ENCODE data around the gene COA1.
"Not testable (repeated sequence)": the region's sequence is repeated elsewhere in the genome, so short reads cannot be mapped to it uniquely, and the experiment has no call there.

Gene COA1

DNA sequence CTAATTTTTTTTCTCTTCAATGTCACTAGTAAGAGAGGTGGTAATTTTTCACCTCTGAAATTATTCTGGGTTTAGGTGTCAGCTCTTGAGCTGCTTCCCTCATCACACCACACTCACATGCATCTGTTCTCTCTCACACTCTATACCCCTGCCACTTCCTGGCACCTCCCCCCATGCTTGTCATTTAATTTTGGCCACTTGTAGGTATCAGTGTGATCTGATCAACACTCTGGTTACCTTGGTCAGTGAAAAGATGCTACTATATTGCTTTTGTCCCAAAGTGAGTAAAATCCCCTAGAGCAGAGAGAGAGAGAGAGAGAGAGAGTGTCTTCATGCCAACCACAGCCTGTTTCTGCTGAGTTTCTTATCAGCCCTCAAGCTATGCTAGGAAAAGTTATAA, 103.9 kb downstream of the COA1 start:
- DNase-seq: no peak

DNA sequence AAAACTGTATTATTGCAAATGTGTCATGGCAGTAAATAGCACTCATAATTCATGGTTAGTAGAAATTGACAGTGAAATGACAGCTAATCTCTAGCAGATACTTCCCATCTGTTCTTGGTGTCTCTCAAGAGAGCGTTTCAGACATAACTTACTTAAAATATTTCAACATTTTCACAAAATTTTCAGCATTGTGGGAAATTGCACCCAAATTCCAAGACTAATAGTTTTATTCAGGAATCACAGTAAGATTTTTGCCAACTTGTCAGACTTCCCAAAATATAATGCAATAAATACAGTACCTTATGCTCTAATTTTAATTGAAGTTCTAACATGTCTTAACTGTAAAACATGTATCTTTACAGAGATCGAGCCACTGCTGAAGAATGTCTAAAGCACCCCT, 105.2 kb downstream of the COA1 start:
- no peak for DNase-seq

DNA sequence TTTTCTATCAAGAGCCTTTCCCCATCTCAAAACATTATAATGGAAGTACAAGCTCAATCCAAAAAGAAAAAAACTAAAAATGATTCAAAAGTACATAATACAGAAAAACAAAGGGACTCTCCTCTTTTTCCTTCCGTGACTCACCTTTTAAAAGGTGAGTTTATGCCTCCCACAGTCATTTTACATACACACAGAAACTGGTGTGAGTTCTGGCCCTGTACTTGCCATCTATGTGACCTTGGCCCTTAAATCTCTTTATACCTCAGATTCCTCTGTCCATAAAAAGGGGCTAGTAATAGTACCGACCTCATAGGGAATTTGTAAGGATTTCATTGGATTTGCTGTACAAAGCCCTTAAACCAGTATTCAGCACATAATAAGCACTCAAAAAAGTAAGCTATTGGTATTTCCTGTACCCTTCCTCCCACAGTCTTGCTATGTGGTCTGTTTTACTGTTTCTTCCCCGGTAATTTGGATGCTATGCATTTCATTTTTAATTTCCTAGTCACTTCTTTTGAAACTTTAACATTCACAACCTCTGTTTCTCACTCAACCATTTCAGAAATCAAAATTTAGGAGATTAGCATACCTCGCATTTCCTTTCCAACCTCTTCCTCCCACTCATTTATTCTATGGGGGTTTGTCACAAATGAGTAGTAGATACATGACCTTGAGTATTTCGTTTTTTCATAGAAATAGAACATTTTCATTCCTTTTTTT, 107.4 kb downstream of the COA1 start:
- DNase-seq: no peak

DNA sequence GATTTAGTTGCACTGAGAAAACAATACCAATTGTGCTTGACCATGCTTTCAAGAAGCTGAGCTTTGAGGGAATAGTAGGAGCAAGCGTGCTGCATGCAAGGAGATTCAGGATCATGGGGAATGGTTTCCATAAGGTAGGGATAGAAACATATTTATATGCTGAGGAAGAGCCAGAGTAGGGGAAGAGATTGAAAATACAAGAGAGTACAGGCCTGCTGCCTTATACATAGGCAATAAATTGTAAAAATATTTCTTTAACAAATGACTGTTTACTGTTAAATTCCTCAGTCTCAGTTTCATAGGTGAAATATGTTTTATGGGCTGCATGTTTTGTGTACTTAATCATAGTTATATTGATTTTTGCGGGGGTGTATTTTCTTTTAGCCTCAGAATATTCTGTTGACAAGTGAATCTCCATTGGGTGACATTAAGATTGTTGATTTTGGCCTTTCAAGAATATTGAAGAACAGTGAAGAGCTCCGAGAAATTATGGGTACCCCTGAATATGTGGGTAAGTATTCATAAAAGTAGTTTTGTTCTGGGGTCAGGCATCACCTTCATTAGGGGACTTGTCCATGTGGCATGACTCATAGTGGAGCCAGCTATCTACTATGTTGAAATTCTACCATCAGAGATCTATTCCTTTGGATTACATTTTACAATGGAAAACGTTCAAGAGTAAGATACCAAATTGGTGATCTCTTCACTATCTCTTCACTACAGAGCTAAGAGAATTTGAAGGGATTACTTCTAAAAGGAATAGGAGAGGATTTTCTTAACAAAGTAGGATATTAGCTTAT, 109.9 kb downstream of the COA1 start:
- no peak for DNase-seq

DNA sequence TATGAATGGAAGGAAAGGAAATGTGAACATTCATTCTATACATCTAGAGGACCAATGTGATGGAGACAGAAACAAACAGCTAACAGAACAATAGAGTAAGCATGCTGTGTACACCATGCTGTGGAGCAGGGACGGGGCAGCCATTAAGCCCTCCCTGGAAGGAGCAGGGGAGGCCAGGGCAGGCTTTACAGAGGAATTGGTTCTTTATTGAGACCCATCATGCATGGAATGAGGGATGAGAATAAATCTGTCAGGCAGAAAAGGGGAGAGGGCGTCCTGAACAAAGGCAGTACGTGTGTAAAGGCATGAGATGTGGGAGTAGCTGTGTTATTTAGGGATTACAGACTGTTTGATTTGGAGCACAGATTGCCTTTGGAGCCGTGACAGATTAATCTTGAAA, 111.2 kb downstream of the COA1 start:
- no peak for DNase-seq

DNA sequence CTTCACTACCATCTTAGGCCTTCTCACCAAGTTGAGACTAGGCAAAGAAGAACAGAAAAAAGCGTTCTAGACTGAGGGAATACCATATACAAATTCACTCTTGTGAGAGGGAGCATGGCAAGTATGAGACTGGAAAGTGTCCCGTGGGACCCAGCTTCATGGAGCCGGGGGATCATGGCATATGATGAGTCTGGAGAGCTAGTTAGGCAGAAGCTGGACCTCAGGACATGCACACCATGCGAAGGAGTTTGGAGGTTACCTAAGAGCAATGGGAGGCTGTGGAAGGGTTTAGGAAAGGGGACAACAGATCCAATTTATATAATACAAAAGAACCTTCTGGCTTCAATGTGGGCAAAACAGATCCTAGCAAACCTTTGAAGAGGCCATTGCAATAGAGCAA, 112.3 kb downstream of the COA1 start:
- DNase-seq: no peak

DNA sequence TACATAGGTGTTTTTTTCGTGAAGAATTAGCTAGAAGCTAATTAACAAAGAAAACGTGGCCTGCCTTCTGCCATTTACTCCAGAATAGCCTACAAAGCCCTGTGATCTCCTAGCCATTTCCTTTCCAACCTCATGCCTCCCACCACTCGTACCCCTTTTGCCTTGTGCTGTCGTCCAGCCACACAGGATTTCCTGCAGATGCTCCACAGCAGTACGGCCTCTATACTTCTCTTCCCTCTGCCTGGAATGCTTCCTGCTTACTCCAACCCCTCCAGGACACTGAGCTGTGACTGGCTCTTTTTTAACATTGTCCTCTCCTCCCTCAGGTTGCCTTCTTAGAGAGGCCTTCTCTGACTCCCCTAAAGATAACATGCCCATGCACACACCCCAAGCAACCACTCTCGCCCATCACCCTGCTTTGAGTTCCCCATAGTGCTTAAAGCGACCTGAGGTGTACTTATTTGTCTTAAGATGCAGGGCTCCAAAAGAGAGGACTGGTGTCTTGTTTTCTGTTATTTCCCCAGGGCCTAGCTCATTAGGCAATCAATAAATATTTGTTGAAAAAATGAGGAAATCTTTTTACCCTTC, 113.7 kb downstream of the COA1 start:
- DNase-seq: no peak

DNA sequence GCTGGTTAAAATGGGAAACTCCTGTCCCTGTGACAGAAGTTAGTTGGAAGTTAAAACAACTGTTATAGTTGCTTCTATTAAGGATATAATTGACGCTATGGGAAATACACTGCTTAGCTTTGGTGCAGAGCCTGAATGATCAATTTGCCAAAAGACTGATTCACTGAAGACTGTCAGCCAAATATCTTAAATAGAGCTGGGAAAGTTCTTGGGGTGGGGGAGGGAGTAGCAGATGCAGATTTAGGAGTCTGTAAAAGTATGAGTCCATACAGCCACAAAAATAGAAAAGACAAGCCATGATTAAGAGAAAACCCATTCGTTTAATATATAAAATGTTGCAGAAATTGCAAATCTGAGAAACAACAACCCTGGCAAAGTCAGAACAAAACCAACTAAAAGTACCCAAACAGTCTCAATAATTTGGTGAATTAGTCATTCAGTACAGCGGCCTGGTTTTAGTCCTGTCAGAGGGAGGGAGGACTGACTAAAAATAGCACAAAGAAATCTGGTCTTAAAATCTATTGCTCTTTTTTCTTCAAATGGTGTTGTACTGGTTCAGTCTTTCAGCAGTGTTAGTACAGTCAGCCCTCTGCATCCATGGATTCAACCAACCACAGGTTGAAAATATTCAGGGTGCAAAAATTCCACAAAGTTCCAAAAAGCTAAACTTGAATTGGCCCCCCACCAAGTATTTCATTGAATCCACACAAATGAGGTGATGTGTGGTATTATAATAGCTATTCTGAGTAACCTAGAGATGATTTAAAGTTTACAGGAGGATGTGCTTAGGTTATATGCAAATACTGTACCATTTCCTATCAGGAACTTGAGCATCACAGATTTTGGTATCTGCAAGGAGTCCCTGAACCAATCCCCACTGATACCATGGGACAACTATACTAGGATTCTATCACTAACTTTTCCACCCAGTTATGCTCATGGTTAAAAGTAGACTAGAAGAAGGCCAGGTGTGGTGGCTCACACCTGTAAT, 116.4 kb downstream of the COA1 start:
- DNase-seq: no peak

DNA sequence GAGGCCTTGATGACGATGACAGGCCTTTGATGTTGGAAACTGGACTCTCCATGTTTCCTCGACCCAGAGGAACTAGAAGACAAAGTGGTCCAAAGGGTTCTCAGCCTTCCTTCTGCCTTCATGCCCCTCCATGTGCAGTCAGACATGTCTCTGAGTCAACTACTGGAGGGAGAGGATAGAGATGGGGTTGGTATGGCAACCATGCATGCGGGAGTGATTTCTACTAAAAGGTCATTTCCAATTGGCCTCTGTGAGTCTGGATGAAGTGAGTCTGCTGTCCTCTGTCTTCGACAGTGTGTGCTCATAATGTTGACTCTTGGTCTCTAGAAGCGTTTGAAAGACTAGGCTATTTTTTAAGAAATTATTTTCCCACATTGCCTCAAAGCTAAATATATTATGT, 117.2 kb downstream of the COA1 start:
- no peak for DNase-seq

DNA sequence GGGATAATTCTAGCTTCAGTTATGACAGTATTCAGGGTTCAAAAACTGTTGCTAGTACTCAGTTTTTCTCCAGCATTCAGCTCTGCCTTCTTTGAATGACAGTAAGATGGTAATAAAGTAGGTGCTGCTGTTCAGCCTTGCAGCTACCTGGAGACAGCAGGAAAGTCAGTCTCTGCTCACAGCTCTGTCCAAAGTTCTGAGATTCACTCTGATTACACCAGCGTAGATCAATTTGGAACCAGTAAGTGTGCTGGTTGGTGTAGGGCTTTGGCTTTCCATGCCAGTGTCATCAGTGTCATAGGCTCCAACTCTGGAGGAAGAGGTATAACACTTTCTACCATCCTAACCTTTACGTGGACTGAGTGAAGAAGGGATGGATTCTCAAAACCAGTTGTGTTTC, 120.2 kb downstream of the COA1 start:
- no peak for DNase-seq

DNA sequence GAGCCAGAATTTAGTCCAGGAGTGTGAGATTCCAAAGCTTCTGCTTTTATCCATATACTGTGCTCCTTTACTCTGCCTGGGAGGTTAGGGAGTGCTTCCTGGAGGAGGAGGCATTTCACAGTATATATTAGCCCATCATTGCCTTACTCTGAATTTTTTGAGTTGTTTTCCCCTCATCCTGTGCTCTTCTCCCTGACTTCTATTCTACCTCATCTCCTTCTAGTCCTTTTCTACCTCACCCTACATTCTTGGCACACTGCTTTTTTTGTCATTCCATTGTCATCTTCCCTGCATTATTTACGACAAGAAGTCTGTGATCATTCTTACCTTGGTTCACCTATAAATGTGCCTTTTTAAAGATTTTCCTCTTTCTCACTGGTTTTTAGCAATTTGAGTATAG, 125.1 kb downstream of the COA1 start:
- no peak for DNase-seq

DNA sequence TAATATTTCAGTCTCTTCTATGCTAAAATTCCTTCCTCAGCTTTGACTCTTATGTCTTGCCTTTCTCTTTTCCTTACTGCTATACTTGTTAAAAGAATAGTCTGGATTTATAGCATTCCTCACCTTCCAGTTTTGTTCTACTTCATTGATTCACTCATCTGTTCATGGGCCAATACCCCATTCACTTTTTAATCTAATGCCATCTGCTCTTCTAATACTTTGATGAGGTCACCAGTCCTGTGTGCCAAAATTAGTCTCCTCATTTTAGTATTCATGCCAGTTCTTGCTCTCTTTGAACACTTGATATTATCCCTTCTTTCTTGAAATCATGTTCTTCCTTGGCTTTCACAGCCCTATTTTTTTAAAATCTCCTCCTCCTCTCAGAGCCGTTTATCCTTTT, 127.1 kb downstream of the COA1 start:
- DNase-seq: no peak

DNA sequence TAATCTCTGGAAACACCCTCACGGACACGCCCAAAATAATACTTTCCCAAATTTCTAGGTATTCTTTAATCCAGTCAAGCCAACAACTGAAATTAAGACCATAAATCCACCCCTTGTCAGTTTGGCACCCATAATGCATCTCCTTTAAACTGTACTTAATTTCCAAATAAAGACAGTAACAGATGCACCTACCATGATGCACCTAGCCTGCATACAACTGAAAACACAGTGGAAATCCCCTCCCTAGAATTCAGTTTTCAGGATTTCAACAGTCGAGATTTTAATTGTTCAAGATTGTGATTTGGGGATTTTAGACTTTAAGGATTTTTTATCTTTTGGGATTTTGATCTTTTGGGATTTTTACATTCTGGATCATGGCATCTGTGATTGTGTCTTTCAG, 129.3 kb downstream of the COA1 start:
- no peak for DNase-seq

DNA sequence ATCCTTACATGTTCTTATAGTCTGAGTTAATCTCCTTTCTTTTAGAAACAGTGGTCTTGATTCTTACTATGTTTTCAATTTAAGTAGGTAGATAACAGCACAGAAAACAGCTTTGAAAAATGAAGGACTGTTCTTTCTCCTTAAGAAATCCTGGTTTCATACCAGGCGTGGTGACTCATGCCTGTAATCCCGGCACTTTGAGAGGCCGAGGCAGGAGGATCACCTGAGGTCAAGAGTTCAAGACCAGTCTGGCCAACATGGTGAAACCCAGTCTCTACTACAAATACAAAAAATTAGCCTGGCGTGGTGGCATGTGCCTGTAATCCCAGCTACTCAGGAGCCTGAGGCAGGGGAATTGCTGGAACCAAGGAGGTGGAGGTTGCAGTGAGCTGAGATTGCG, 132.9 kb downstream of the COA1 start:
- DNase-seq: not testable (repeated sequence)

DNA sequence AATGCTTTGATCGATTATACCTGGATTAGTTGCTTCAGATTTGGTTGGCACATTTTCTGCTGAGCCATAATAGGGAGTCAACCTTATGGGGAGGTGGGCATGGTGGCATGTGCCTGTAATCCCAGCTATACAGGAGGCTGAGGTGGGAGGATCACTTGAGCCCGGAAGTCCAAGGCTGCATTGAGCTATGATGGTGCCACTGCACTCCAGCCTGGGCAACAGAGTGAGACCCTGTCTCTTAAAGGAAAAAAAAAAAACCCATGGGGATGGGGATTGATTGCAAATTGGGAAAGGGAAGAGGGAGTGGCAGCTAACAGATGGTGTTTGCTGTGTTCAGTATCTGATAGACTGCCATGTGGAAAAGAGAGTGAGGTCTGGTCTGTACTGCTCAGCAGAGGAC, 135.3 kb downstream of the COA1 start:
- DNase-seq: no peak

DNA sequence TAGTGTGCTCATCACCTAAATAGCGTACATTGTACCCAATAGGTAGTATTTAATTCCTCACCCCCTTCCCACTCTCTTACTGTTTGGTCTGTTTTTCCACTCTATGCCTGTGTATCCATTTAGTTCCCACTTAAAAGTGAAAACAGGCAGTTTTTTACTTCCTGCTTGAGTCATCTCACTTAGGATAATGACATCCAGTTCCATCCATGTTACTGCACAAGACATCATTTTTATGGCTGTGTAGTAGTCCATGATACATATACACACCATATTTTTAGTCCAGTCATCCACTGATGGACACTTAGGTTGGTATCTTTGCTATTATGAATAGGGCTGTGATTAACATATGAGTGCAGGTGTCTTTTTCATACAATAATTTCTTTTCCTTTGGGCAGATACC, 136.3 kb downstream of the COA1 start:
- no peak for DNase-seq

DNA sequence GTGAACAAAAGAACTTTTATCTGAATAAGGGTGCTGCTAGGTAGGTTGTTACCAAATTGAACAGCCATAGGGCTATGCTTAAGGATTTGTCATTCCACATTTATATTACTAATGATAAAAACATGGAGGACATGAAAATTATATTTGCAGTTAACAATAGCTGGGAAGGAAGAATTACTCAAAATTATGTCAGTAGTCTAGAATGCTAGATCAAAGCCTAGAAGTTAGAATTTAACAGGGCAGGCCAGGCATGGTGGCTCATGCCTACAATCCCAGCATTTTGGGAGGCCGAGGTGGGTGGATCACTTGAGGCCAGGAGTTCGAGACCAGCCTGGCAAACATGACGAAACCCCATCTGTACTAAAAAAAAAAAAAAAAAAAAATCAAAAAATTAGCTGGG, 137.0 kb downstream of the COA1 start:
- no peak for DNase-seq

DNA sequence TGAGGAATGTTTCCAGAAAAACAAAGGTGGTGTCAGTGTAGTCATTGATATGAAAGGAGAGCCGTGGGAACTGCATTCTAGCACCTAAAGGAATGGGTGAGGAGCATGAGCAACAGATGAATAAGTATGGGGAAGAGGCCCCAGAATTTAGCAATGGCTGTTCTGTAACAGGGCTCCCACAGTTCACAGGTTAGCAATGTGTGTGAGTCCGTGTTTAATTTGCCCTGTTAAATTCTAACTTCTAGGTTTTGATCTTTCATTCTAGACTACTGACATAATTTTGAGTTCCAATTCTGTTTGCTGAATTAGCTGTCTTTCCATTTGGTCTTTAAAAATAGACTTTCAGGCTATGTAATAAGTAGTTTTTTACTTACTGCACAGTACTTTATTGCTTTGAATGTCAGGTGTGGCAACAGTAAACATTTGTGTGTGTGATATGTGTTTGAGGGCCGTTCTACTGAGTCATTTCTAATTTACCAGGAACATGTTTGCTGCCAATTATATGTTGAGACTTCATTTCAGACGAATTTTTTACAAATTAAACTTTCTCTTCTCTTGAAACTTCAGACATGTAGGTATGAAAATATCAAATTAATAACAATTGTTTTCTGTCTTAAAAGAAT, 137.7 kb downstream of the COA1 start:
- no peak for DNase-seq

DNA sequence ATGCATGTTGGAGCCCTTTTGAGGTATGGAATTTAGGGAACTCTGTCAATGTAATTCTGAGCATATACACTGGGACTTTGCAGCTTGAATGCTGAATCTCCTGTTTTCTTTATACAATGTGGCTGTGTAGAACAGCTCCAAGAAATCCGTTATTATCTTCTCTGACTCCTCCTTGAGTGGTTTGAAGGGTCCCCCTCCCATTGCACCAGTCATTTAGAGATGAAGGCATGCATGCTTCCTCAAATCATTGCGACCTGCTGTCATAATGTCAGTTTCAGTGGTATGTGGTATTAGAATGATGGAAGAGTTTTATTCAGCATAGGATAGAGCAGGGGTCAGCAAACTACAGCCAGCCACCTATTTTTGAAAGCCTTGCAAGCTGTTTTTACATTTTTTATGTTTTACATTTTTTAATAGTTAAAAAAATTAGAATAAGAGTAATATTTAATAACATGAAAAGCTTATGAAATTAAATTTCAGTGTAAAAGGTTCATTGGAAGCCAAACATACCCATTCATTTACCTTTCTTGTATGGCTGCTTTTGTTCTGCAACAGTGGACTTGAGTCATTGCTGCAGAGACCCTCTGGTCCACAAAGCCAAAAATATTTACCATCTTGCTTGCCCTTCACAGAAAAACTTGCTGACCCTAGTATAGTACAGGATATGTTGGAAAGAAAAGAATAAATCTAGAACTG, 138.3 kb downstream of the COA1 start:
- no peak for DNase-seq

DNA sequence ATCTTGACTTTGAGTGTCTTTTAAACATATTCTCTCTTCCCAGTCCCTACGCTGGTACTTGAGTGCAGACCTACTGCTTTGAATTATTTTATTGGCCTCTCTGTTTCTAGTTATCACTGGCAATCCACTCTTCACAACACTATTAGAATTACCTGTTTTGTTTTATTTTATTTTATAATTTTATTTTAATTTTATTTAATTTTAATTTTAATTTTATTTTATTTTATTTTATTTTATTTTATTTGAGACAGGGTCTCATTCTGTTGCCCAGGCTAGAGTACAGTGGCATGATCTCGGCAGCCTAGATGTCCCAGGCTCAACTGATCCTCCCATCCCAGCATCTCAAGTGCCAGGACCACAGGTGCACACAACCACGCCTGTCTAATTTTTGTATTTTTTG, 139.6 kb downstream of the COA1 start:
- DNase-seq: no peak

Measured in AML-193 (cell line).